ENCODE data around the gene TRAPPC5.
"Not testable (repeated sequence)": the region's sequence is repeated elsewhere in the genome, so short reads cannot be mapped to it uniquely, and the experiment has no call there.

TRAPPC5 gene

DNA sequence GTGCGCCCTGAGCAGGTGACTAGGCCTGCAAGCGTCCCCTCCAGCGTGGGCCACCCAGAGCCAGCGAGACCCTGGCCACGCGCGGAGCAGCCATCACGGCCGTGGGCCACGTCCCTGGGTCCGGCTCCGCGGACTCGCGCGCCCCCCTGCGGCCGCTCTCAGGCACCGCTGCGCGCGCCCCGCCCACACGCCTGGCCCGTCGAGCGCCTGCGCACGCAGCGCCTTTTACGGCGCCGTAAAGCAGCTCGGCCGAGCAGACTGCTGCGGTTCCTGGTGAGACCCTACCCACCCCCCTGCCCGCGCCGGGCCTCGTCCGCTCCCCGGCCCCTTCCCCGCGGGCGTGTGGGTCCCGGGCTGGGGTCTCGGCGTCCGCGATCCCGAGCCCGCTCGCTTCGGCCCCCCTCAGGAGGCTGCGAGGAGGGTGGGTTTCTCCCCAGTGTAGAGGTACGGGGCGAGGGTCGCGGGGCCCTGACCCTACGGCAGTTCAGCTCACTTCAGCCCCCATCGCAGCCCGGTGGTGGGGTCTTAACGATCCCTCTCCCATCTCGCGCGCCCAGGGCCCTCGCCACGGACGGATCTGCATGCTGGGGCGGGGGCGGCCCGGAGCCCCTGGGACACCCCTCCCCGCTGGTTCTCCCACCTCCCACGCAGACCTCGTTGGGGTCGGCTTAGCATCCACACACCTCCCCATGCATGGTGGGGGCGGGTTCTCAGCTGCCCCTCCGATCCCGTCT is at the start of gene TRAPPC5:
TRAPPC5 (plus strand) TSS at position 228 of the 734 bp plus-strand sequence. CDS start 1,421 bp downstream, outside the sequence.
- DNase-seq, result peak; percentile 88 to 90

DNA sequence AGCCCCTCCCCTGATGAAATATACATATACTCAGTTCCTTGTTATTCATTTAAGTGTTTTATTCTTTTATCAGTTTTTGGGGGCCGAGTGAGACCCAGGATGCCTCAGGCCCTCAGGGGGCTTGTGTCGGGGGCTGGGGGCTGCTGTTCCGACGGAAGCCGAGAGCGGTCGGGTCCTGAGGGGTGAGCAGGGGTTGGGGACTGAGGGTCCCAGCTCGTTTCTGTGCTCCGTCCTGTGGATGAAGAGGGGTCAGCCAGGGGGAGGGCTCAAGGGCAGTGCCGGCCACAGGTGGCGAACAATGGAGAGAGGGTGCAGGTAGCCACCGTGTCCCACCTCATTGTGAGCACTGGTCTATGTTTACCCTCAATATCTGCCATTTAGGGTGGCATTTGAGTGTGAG is 49.1 kb upstream of the TRAPPC5 start:
- no peak for DNase-seq

DNA sequence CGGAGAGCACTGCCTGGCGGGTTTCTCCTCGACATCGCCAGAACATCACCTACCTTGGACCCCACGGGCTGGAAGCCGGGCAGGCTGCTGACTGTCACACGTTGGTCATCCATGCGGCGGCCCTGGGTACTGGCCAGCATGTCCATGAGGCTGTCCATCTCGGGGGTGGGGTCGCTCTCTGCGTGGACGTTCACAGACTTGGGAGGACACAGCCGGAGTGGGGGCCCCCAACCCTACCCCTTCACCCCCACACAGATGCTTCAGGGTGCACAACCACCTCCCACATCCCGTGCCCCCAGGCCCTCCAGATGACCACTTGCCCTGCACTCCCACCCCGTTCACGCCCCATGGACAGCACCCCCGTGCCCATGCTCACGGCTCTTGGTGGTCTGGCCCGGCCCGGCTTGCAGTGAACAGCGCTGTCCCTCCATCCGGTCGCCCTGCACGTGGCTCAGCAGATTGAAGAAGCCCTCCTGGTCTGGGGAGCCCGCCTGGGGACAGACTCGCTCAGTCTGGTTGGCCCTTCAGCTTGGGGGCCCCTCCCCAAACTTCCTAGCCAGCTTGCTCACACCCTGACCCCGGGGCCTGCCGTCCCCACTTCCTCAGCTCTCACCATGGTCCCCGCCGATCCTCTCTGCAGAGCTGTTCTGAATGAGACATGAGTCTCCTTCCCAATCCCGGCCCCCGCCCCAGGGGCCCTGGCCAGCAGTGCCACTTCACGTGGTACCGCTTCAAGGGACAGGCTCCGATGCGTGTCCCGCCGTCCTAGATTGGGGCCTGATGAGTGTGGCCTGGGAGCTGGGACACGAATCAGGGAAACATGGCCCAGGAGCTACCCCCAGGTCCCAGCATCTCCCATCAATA is 48.1 kb upstream of the TRAPPC5 start:
- no peak for DNase-seq

DNA sequence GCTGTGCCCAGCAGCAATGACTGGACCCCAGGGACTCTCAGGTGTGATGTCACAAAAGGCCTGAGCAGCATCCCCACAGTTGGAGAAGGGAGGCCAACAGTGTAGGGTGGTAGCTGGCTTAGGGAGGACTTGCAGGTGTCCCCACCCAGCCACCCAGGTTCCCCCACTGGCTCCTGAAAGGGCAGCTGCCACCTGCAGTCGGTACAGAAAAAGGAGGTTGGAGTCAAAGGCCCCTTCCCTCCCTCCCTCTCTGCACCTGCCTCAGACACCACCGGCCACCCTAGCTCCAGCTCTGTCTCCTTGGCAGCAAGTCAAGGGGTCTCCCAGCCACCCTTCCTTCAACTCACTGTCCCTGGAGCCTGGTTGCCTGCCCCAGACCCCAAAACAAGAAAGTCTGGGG is 46.9 kb upstream of the TRAPPC5 start, which contains the start of gene PCP2:
PCP2 (minus strand) TSS at position 22 of the 400 bp plus-strand sequence. CDS start 262 bp downstream, outside the sequence.
- DNase-seq, result no peak

DNA sequence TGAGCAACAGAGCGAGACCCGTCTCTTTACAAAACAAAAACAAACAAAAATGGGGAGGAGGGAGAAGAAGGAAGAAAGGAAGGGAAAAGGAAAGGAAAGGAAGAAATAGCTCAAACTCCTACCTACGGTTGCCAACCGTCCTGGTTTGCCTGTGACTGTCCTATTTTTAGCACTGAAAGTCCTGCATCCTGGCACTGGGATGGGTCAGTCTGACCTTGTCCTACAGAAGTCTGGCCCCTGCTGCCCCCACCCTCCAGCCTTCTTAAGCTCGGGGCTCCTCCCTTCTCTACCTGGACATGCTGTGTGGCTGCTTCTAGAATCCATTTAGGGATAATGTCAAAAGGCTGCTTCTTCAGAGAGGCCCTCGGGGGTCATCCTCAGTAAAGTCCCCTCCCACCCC is 45.0 kb upstream of the TRAPPC5 start:
- no peak for DNase-seq

DNA sequence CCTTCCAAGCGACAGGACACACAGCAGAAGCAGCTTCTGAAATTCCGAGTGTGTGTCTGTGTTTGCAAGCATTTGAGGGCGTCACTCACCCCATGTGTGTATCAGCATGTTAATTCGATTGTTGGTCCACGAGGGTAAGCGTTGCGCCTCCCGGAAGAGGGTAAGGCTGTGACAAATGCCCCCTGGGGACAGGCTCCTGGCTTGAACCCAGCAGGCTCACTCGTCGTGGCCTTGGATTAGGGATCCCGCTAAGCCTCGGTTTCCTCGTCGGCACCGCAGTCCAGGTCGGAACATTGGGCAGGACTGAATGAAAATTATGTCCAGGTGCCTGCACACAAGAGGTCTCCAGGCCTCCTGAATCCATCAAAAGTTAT is 44.3 kb upstream of the TRAPPC5 start:
- no peak for DNase-seq

DNA sequence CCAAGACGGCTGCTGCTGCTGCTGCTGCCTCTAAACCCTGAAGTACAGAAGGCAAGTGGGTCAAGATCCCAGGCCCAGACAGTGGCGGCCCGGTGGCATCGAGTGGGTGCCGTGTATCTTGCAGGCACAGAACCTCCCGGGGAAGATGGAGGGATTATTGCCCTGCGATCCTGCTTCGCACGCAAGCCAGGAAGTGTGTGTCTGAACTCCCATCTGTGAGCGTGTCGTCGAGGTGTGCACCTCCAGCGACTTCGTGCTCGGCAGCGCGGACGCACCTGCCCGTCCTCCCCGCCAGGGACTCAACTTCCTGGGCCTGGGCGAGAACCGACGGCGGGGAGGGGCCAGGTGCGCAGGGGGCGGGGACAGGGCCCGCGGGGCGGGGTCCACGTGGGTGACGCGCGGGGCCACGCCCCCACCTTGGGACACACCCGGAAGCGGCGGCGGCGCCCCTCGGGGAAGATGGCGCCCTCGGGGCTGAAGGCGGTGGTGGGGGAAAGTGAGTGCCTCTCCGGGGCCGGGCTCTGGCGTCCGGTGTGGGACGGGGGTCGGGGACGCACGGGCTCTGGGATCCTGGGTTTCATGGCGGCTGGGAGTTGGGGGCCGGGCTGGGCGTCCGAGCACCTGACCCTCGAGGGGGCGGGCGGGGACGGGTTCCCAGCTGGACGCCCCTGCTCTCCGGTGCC is 43.8 kb upstream of the TRAPPC5 start, which contains the start of gene STXBP2:
STXBP2 (plus strand) TSS at position 420 of the 683 bp plus-strand sequence; CDS start at position 460, 40 bp downstream.
- DNase-seq, result peak; percentile 87 to 96

DNA sequence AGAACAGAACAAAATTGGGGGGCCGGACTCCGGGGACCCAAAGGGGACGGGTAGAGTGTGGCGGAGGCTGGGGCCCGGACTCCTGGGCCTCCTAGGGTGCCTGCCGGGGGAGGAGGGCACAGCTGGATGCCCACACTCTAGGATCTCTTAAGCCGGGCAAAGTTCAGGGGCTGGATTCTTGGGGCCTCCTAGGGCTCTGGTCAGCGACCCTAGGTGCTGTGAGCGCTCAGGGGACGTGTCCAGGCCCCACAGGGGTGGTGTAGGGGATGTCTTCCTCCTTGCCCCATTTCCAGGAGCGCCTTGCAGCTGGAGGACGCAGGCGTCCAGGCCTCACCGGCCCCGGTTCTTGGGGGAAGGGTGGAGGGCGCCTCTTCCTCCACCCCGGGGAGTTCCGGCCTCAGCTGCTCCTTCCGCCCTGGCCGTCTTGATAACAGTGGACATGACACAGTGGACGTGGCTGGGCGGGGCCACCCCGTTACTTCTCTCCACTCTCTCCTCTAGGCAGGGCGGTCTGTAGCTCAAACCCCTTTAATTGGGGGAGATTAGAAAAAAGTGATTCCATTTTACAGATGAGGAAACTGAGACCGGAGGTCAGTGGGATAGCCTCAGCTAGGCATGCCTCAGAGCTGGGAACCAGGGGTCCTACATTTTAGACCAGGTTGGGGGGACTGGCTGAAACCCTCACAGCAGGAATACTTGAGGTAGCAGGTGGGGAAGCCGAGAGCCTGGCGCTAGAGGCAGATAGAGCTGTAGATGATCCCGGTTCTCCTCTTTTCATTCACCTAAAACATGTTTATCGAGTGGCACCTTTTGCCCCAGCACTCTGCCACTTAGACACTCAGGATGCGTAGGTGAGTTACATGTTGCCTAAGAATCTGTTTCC is 43.0 kb upstream of the TRAPPC5 start:
- no peak for DNase-seq

DNA sequence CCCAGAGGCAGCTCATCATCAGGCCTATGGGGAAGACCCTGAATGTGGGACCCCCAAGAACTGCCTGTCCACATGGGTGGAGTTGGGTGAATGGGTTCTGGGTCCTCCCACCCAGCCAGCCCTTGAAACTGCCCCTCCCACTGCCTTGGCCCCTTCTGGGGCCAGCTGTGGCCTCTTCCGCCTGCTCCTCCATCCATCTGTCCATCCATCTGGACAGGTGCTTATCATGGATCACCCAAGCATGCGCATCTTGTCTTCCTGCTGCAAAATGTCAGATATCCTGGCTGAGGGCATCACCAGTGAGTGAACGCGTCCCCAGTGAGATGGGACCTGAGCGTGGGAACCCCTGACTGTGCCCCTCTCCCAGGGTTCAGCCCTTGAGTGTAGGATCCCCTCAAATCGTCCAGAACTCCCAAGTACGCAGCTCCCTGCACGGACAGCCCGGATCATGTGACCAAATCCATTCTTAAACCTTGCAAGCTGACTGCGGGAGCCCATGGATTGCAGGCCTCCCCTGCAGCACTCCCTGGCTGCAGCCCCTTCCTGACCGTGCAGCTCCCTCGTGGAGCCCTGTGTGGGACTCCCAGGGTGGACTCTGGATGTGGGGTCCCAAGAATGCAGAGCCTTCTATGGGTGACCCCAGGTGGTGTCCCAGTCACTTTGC is 41.7 kb upstream of the TRAPPC5 start:
- no peak for DNase-seq

DNA sequence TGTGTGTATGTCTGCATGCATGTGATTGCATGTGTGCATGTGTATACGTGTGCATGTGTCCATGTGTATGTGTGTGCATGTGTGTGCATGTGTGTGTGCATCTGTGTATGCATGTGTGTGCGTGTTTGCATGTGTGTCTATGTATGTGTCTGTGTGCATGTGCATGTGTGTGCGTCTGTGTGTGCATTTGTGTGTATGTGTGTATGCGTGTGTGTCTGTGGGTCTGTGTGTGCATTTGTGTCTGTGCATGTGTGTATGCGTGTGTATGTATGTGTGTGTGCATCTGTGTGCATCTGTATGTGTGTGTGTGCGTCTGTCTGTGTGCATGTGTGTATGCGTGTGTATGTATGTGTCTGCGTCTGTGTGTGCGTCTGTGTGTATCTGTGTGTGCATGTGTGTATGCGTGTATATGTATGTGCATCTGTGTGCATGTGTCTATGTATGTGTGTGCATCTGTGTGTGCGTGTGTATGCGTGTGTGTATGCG is 40.7 kb upstream of the TRAPPC5 start:
- DNase-seq, result no peak

DNA sequence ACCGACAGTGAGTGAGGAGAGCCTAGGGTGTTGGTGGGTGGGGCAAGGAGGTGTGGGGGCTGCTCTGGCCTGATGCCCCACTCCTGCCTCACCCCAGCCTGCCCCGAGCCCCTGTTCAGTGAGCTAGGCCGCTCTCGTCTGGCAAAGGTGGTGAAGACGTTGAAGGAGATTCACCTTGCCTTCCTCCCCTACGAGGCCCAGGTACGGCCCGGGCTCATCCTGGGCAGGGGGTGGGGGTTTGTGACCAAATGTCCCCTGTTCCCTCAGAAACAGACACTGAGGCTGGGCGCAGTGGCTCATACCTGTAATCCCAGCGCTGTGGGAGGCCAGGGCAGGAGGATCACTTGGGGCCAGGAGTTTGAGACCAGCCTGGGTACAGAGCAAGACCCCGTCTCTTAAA is 39.8 kb upstream of the TRAPPC5 start:
- no peak for DNase-seq

DNA sequence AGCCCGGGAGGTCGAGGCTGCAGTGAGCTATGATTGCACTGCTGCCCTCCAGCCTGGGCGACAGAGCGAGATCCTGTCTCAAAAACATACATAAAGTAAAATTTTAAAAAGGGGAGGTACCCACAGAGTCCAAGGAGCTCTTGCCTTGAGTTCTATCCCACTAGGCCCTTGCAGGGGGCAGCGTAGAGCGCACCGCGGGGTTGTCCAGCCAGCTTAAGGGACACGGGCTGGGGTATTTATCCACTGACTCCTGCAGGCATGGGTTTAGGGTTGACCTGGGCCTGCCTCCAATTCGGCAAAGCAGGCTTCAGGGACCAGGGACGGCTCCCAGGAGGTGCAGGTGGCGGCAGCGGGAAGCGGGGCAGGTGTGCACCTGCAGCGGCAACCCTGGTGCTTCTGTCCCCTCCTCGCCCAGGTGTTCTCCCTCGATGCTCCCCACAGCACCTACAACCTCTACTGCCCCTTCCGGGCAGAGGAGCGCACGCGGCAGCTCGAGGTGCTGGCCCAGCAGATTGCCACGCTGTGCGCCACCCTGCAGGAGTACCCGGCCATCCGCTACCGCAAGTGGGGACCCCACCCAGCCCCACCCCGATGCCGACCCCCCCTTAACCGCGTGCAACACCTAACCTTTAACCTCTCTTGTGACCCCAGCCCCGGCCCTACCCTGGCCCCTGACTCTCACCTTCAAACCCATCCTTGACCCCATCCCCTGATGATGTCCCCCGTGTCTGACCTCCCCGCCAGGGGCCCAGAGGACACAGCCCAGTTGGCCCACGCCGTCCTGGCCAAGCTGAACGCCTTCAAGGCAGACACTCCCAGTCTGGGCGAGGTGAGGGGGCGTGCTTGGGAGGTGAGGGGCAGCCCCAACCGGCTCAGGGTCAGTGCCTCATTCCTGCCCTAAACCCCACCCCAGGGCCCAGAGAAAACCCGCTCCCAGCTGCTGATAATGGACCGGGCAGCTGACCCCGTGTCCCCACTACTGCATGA is 39.0 kb upstream of the TRAPPC5 start:
- DNase-seq, result no peak

DNA sequence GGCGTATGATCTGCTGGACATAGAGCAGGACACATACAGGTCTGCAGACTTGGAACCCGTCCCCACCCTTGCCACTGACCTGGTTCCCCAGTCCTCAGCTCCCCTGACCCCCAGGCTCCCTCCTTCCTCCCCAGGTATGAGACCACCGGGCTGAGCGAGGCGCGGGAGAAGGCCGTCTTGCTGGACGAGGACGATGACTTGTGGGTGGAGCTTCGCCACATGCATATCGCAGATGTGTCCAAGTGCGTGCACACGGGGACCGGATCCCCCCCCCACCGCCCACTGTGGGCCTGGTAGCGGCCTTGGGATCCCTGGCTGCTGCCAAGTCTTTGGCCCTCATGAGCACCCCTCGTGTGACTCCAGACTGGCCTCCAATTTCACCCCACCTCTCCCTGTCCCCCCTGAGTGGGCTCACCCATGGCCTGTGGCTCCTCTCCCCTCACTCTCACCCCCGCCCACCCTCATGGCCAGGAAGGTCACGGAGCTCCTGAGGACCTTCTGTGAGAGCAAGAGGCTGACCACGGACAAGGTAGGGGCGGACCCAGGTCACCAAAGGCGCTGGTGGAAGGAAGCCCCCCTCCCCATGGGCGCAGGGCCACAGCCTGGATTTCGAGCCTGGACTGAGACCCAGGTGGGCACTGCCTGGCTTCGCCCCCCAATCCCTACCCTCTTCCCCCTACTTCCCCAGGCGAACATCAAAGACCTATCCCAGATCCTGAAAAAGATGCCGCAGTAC is 38.2 kb upstream of the TRAPPC5 start:
- no peak for DNase-seq

DNA sequence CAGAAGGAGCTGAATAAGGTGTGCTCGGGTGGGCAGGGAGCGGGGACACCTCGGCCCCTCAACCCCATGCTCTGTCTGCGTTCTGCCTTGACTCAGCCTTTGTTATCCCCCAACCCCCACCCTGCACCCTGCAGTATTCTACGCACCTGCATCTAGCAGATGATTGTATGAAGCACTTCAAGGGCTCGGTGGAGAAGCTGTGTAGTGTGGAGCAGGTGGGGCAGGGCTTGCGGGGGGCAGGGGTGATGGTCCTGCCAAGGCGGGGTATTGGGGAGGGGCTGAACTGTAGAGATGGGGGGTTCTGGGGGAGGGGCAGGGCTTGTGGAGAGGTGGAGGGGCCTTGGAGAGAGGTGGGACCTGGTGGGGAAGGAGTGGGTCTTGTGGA is 37.6 kb upstream of the TRAPPC5 start:
- no peak for DNase-seq

DNA sequence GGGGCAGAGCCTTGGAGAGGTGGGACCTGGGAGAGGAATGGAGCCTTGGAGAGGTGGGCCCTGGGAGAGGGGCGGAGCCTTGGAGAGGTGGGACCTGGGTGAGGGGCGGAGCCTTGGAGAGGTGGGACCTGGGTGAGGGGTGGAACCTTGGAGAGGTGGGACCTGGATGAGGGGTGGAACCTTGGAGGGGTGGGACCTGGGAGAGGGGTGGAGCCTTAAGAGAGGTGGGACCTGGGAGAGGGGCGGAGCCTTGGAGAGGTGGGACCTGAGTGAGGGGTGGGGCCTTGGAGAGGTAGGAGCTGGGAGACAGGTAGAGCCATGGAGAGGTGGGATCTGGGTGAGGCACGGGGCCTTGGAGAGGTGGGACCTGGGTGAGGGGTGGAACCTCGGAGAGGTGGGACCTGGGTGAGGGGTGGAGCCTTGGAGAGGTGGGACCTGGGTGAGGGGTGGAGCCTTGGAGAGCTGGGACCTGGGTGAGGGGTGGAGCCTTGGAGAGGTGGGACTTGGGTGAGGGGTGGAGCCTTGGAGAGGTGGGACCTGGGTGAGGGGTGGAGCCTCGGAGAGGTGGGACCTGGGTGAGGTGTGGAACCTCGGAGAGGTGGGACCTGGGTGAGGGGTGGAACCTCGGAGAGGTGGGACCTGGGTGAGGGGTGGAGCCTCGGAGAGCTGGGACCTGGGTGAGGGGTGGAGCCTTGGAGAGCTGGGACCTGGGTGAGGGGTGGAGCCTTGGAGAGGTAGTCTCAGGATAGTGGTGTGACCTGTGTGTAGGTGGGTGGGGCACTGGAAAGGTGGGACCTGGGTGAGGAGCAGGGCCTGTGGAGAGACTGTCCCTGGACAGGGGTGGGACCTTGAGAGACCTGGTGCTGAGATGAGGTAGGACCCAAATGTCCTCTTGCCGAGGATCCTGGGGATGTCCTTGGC is 36.7 kb upstream of the TRAPPC5 start:
- DNase-seq, result not testable (repeated sequence)

DNA sequence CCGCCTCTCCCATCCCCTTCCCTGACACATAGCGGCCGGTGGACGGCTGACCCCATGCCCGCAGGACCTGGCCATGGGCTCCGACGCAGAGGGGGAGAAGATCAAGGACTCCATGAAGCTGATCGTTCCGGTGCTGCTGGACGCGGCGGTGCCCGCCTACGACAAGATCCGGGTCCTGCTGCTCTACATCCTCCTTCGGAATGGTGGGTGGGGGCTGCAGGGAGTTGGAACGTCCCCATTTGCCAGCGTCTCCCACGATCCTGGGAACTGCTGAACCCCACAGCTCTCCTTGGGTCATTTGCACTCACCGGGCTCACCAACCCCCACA is 36.1 kb upstream of the TRAPPC5 start:
- no peak for DNase-seq

DNA sequence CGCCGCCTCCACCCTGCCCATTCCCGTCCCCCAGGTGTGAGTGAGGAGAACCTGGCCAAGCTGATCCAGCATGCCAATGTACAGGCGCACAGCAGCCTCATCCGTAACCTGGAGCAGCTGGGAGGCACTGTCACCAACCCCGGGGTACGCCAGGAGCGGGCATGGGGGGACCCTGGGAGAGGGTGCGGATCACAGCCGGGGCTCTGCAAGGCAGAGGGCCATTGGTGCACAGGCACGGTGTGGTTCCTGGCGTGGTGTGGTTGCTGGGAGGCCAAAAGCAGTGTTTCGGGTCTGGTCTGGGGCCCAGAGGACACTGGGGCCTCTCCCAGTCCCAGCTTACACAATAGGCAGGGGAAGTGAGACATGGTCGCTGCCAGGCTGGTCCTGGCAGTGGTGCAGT is 35.5 kb upstream of the TRAPPC5 start:
- DNase-seq, result no peak

DNA sequence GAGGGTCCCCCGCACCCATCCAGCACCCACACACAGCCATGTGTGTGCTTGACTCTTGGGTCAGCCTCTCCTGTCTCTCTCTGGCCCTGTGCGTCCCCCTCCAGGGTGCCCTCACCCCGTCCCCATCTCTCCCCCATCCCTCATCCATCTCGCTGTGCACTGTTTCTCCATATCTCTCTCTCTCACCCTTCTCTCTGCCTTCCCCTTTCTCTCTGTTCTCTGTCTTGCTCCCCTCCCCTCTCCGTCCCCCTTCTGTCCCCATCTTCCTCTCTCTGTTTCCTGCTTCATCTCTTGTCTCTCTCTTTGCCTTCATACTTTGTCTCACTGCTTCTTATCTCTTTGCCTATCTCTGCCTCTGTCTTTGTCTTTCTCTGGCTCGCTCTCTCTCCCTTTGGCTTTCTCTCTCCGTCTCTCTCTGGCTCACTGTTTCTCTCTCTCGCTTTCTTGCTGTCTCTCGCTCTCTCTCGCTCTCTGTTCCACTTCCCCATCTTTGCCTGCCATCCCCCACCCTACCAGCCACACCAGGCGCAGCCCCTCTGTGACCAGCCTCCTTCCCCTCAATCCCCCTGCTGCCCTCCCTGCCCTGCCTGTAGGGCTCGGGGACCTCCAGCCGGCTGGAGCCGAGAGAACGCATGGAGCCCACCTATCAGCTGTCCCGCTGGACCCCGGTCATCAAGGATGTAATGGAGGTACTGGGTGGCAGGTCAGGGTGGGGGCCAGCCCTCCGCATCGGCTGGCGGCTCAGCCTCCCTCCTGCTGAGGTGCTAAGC is 34.8 kb upstream of the TRAPPC5 start:
- DNase-seq, result no peak
